ENCODE data around the gene ISCU.
"Not testable (repeated sequence)": the region's sequence is repeated elsewhere in the genome, so short reads cannot be mapped to it uniquely, and the experiment has no call there.

Gene ISCU

GRCh38 chr12:108582978-108583770, 20.8 kb downstream of the ISCU start:
- no peak for TF ChIP-seq POLR2A (IDR thresholded peaks at IDR 0.05; ENCODE audit: low read depth, low read length)
- DNase-seq (ENCODE audit: insufficient read length, low spot score) (no peak), FAIRE-seq (no peak)

- FAIRE-seq = no peak
- no peak for TF ChIP-seq POLR2A (IDR thresholded peaks at IDR 0.05; ENCODE audit: low read depth, low read length)
- DNase-seq (ENCODE audit: insufficient read length, low spot score) = no peak
Observed at GRCh38 chr12:108583991-108584390, 21.6 kb downstream of the ISCU start.

DNA sequence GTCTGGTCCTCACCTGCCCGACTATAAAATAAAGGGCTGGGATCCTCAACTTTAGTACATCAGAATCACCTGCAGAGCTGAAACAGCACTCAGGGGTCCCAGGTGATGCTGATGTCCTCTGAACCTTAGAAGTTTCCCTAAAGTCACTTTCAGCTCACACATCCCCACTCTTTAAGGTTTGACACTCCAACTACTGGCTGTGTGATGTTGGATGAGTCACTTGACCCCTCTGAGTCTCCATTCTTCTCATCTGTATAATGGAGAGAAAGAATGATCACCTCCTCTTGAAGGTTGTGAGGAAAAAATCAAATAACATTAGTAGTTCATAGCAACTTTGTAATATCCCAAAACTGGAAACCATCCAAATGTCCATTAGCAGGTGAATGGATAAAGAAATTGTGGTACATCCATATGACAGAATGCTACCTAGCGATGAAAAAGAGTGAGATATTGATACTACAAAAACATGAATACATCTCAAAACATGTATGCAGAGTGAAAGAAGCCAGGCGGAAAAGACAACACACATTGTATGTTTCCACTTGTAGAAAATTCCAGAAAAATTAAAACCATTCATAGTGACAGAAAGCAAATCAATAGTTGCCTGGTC, 22.2 kb downstream of the ISCU start:
- no peak for TF ChIP-seq POLR2A (IDR thresholded peaks at IDR 0.05; ENCODE audit: low read depth, low read length)
- FAIRE-seq (no peak), DNase-seq (ENCODE audit: insufficient read length, low spot score) (no peak)

- TF ChIP-seq POLR2A (IDR thresholded peaks at IDR 0.05; ENCODE audit: low read depth, low read length) = no peak
- FAIRE-seq = no peak
- no peak for DNase-seq (ENCODE audit: insufficient read length, low spot score)
Observed at GRCh38 chr12:108585864-108586263, 23.5 kb downstream of the ISCU start.

GRCh38 chr12:108586306-108586705, 23.9 kb downstream of the ISCU start:
- FAIRE-seq (no peak), DNase-seq (ENCODE audit: insufficient read length, low spot score) (no peak)
- no peak for TF ChIP-seq POLR2A (IDR thresholded peaks at IDR 0.05; ENCODE audit: low read depth, low read length)

DNA sequence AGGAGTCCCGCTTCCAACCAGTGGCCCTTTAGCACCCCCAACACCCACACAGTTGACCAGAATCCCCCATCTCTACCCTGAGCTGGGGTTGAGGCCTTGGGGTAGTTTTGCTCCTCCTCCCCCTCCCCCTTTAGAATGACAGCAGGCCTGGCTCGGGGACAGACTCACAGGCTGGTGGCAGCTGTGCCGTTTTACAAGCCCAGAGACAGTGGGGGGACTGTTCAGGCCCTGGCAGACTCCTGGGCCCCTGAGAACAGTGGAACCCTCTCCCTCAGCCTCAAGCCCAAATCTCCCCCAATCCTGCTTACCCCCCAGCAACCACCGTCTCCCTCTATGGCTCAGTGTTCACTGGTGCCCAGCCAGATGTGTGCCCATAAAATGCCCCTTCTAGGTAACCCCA, 25.4 kb downstream of the ISCU start:
- FAIRE-seq (no peak), DNase-seq (ENCODE audit: insufficient read length, low spot score) (no peak)
- no peak for TF ChIP-seq POLR2A (IDR thresholded peaks at IDR 0.05; ENCODE audit: low read depth, low read length)

DNA sequence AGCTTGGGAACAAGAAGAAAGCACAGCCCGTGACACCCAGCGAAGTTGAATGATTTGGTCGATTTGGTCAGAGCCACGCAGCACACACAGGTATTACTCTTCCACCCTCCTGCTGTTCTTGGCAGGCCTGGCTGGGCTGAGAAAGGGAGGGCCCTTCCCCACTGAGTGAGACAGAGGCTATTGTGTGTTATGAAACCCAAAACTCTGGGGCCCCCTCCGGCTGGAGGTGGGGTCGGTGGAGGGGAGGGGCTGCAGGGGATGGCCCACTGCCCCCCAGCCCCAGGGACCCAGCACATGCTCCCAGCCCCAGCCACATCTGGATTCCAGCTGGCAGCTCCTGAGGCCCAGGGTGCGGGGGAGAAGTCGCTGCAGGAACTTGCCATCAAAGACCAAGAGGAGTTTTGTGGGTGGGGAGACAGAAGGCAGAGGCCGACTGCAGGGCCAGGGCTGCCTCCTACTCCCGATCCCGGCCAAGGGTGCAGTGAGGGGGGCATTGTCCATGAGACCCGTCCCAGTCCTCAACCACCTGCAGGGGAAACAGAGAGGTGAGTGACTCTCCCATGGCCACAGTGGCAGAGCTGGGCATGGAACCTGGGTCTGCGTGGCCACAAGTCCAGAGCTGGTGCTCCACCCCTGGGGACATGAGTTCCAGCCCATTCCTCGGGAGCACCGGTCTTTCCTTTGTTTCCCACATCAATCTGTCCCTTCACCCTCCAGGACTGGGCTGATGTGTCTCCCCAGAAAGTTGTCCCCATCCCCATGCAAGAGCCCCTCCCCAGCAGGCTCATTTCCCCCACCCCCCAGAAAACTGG, 26.8 kb downstream of the ISCU start:
- no peak for FAIRE-seq
- no peak for DNase-seq (ENCODE audit: insufficient read length, low spot score)
- TF ChIP-seq POLR2A (IDR thresholded peaks at IDR 0.05; ENCODE audit: low read depth, low read length) = no peak

GRCh38 chr12:108589840-108590229, 27.4 kb downstream of the ISCU start:
- no peak for TF ChIP-seq POLR2A (IDR thresholded peaks at IDR 0.05; ENCODE audit: low read depth, low read length)
- DNase-seq (ENCODE audit: insufficient read length, low spot score) (no peak), FAIRE-seq (no peak)

DNA sequence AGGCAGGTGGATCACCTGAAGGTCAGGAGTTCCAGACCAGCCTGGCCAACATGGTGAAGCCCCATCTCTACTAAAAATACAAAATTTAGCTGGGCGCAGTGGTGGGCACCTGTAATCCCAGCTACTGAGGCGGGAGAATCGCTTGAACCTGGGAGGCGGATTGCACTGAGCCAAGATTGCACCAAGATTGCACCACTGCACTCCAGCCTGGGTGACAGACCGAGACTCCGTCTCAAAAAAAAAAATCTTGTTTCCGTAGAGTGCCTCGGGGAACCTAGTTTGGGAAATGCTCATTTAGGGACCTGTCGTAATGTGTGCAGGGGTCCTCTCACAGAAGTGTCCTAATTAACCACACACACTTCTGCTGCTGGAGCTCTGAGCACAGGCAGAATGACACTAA, 28.1 kb downstream of the ISCU start:
- DNase-seq (ENCODE audit: insufficient read length, low spot score); FAIRE-seq: not testable (repeated sequence)

DNA sequence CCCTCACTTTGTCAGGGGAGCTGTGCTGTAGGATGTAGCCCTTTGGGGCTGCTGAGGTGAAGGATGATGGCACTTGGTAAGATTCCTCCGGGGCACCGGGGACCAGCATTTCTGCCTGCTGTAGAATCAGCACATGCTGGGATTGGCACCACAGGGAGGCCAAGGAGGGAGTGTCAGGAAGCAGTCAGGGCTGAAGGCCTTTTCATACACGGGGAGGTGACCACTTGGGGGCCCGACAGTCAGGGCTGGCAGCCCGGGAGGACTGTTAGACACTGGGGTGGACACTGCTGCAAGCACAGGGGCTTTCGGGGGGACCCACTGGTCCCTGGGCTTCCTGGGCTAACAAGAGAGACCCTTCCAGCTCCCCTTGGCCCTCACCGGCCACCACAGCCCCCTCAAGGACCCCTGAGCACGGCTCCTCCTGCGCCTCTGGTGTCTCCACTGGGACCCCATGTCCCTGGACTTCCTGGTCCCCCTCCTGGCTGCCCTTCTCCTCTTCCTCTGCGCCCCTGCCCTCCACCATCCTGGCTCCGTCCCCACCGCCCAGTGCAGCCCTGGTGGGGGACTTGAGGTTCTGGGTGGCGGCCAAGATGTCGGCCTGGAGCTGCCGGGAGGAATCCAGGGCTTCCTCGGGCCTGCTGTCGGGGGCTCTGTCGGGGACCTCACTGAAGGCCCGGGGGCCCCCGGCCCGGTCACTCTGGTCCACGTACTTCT, 29.0 kb downstream of the ISCU start:
- FAIRE-seq (no peak), DNase-seq (ENCODE audit: insufficient read length, low spot score) (no peak)
- TF ChIP-seq POLR2A (IDR thresholded peaks at IDR 0.05; ENCODE audit: low read depth, low read length) = no peak

DNA sequence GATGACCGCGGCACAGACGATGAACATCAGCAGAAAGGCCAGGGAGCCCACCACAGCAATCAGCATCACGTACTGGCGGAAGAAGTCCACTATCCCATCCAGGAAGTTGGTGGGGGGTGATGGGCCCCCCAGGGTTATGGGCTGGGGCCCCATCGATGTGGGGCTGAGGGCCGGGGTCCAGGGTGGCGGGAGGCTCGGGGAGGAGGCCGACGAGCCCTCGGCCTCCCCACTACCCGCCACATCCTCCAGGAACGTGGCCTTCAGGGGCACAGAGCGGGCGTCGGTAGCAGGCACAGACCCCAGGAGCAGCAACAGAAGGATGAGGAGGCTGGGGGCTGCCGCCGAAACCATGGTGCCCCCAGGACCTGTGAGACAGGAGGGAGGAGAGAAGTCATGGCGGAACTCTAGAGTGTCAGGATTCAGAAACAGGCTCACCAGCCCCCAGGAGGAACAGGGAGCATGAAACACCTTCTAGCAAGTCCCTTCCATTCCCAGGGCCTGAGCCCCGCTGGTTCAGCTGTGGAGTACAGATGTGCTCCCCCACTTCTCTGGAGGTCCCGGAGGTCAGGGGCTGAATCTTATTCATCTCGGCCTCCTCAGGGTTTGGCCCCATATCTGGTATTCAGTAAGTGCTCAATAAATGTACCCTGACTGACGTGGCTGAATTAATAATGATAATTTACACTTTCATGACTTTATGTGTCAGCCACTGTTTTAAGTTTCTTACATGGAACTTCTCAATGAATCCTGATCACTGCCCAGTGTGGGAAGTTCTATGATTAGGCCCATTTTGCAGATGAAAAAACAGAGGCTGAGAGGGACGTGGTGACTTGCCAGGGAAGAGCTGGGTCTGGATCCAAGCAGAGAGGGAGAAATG, 29.9 kb downstream of the ISCU start:
- TF ChIP-seq POLR2A (IDR thresholded peaks at IDR 0.05; ENCODE audit: low read depth, low read length) = no peak
- DNase-seq (ENCODE audit: insufficient read length, low spot score) (no peak), FAIRE-seq (no peak)

DNA sequence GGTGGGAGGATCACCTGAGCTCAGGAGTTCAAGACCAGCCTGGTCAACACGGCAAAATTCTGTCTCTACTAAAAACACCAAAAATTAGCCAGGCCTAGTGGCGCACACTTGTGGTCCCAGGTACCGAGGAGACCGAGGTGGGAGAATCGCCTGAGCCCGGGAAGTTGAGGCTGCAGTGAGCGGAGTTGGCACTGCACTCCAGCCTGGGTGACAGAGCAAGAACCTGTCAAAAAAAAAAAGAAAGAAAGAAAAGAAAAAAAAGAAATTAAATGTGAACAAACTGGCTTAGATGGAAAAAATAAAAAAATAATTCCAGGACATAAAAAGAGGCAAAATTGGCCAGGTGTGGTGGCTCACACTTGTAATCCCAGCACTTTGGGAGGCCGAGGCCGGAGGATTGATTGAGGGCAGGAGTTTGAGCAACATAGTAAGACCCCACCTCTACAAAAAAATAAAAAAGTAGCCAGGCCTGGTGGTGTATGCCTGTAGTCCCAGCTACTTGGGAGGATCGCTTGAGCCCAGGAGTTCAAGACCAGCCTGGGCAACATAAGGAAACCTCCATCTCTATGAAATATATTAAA, 32.0 kb downstream of the ISCU start:
- FAIRE-seq (no peak), DNase-seq (ENCODE audit: insufficient read length, low spot score) (no peak)
- TF ChIP-seq POLR2A (IDR thresholded peaks at IDR 0.05; ENCODE audit: low read depth, low read length) = no peak
